A375 (cell line): ENCODE measurements around the gene ZNF443. TPM values are rescaled to one million over a fixed set of nuclear protein-coding genes. Genes with fewer than 3 reads are reported as not detected.

ENCODE experiments used
- total RNA-seq: library from RNA; depleted of rRNA; stranded (reverse); fragments of >200 nt; shearing (Covaris generic); gene quantifications from 2 replicates; pipeline ENCODE4 v1.2.3, GENCODE V29; 2014; rRNA removed

ZNF443 gene
- total RNA-seq, result 2.2 and 2.5 TPM in 2 replicates

GRCh38 chr19:12440541-12441316 is at the start of gene ZNF443:
TSS of gene ZNF443 (minus strand) at chr19:12441021. CDS start at chr19:12440914, 107 bp downstream.

GRCh38 chr19:12484371-12485051 is 43.7 kb upstream of the ZNF443 start, which contains the start of gene ZNF709:
TSS of gene ZNF709 (minus strand) at chr19:12484816. CDS start at chr19:12484657, 159 bp downstream.

GRCh38 chr19:12400633-12401502 is 40.0 kb downstream of the ZNF443 start, which contains the start of gene ZNF799:
TSS of gene ZNF799 (minus strand) at chr19:12401271. CDS start at chr19:12401070, 201 bp downstream.

Other genes with a start within 250 kb of the ZNF443 start
- 5.7 and 9.7 TPM in 2 replicates for gene ZNF44, start 146.1 kb downstream of the ZNF443 start, total RNA-seq
- 1.4 and 2.4 TPM in 2 replicates for gene ZNF563, start 107.4 kb downstream of the ZNF443 start, total RNA-seq
- gene ZNF442, start 75.3 kb downstream of the ZNF443 start, total RNA-seq, result 0.21 and 0.53 TPM in 2 replicates
- 2.3 and 4.1 TPM in 2 replicates for gene ZNF799, start 39.8 kb downstream of the ZNF443 start, total RNA-seq
- gene ZNF709, start 43.8 kb upstream of the ZNF443 start, total RNA-seq, result 0.45 and 0.98 TPM in 2 replicates
- 3.4 TPM in 2 replicates for gene ZNF564, start 110.5 kb upstream of the ZNF443 start, total RNA-seq
- 8.4 and 12.2 TPM in 2 replicates for gene ZNF490, start 169.8 kb upstream of the ZNF443 start, total RNA-seq
- gene ZNF791, start 169.9 kb upstream of the ZNF443 start, total RNA-seq, result 12.5 and 16.3 TPM in 2 replicates
- gene MAN2B1, start 225.7 kb upstream of the ZNF443 start, total RNA-seq, result 50.7 and 54.4 TPM in 2 replicates
- gene WDR83, start 225.8 kb upstream of the ZNF443 start, total RNA-seq, result 52.2 and 53.5 TPM in 2 replicates
- 193 and 202 TPM in 2 replicates for gene DHPS, start 240.9 kb upstream of the ZNF443 start, total RNA-seq
- 2.1 TPM in 1 of 2 replicates, not detected in the other for gene GNG14, start 247.0 kb upstream of the ZNF443 start, total RNA-seq